IMR-90 (cell line): Measurements from ENCODE around the gene GRK2. TPM values are rescaled to one million over a fixed set of nuclear protein-coding genes. Genes with fewer than 3 reads are reported as not detected.

ENCODE experiments used
- ATAC-seq: fragments of 200-7000 bp; cut with Tn5 transposase; 2 replicates; pipeline ENCODE4 v1.9.1; 2020; ENCODE audit warnings: low read depth, mild to moderate bottlenecking, moderate library complexity
- BruUV-seq: library from RNA; stranded (reverse); fragments of 400-500 nt; replicated peaks from 2 replicates; lab custom pipeline; 2021; lab: Mats Ljungman, UMichigan
- CTCF ChIA-PET: fragments of 300-600 bp; formaldehyde crosslinking; extraction: SDS; loops from one replicate; lab custom pipeline; 2021; ENCODE audit warnings: antibody characterized with exemption; lab: Yijun Ruan, JAX
- POLR2A ChIA-PET: fragments of 300-600 bp; sonication (Branson Sonifier 250); formaldehyde crosslinking; loops from one replicate; lab custom pipeline; 2022; ENCODE audit warnings: antibody characterized with exemption; ENCODE audit not compliant: unreplicated experiment; lab: Charles Lee
- DNase-seq: peaks from one replicate; pipeline ENCODE4 v3.0.0; 2013
- H2AFZ ChIP-seq: replicated peaks from 2 replicates; pipeline ENCODE3; 2013; ENCODE audit warnings: low read length, mild to moderate bottlenecking; ENCODE audit not compliant: poor library complexity
- H2AK5ac ChIP-seq: 2 replicates; pipeline ENCODE4 v1.6.1; 2013; ENCODE audit warnings: low read depth, low read length, inconsistent platforms
- H2AK9ac ChIP-seq: replicated peaks from 2 replicates; pipeline ENCODE3; 2013; ENCODE audit warnings: mild to moderate bottlenecking, low read depth, low read length, moderate library complexity; ENCODE audit not compliant: poor library complexity
- H2BK120ac ChIP-seq: 2 replicates; pipeline ENCODE4 v1.6.1; 2013; ENCODE audit warnings: low read depth, low read length, inconsistent platforms
- H2BK15ac ChIP-seq: 3 replicates; pipeline ENCODE4 v1.6.1; 2013; ENCODE audit warnings: low read depth, low read length, inconsistent platforms
- H2BK20ac ChIP-seq: 2 replicates; pipeline ENCODE4 v1.6.1; 2013; ENCODE audit warnings: low read depth, mild to moderate bottlenecking, inconsistent platforms, low read length, moderate library complexity
- H2BK5ac ChIP-seq: 2 replicates; pipeline ENCODE4 v1.6.1; 2013; ENCODE audit warnings: mild to moderate bottlenecking, low read depth, low read length, inconsistent platforms; ENCODE audit not compliant: poor library complexity, severe bottlenecking
- H3K14ac ChIP-seq: replicated peaks from 2 replicates; pipeline ENCODE4 v1.6.1; 2013; ENCODE audit warnings: low read depth, low read length, inconsistent platforms
- H3K18ac ChIP-seq: 2 replicates; pipeline ENCODE4 v1.6.1; 2013; ENCODE audit warnings: low read depth, low read length, control low read depth
- H3K23ac ChIP-seq: 2 replicates; pipeline ENCODE4 v1.6.1; 2013; ENCODE audit warnings: low read depth, low read length, inconsistent platforms
- H3K27ac ChIP-seq: 2 replicates; pipeline ENCODE4 v1.5.1; 2013; ENCODE audit warnings: mild to moderate bottlenecking, control low read depth, low read length; ENCODE audit not compliant: insufficient read depth
- H3K27me3 ChIP-seq: 2 replicates; pipeline ENCODE4 v1.6.1; 2013; ENCODE audit warnings: low read length; ENCODE audit not compliant: control insufficient read depth, insufficient read depth
- H3K36me3 ChIP-seq: 2 replicates; pipeline ENCODE4 v1.6.1; 2013; ENCODE audit warnings: low read length, mixed read lengths; ENCODE audit not compliant: control insufficient read depth, insufficient read depth
- H3K4ac ChIP-seq: 2 replicates; pipeline ENCODE4 v1.6.1; 2013; ENCODE audit warnings: low read depth, low read length, inconsistent platforms
- H3K4me1 ChIP-seq: 2 replicates; pipeline ENCODE4 v1.6.1; 2013; ENCODE audit warnings: low read length, mixed read lengths; ENCODE audit not compliant: control insufficient read depth, insufficient read depth
- H3K4me2 ChIP-seq: 2 replicates; pipeline ENCODE4 v1.6.1; 2013; ENCODE audit warnings: low read depth, mild to moderate bottlenecking, control low read depth, low read length, moderate library complexity
- H3K4me3 ChIP-seq: 2 replicates; pipeline ENCODE4 v1.5.1; 2013; ENCODE audit warnings: low read depth, mild to moderate bottlenecking, control low read depth, low read length, moderate library complexity; ENCODE audit not compliant: insufficient read depth
- H3K56ac ChIP-seq: 2 replicates; pipeline ENCODE4 v1.6.1; 2013; ENCODE audit warnings: low read length, inconsistent platforms; ENCODE audit not compliant: insufficient read depth; ENCODE audit errors: extremely low read depth
- H3K79me1 ChIP-seq, 2 experiments: 2 replicates each; pipeline ENCODE4 v1.6.1; 2013; ENCODE audit warnings: low read length in 2 of 2, inconsistent platforms in 1 of 2, low read depth in 1 of 2
- H3K9ac ChIP-seq: 2 replicates; pipeline ENCODE4 v1.6.1; 2013; ENCODE audit warnings: low read depth, low read length, control low read depth
- H3K9me1 ChIP-seq: 2 replicates; pipeline ENCODE4 v1.6.1; 2013; ENCODE audit warnings: low read length, inconsistent platforms; ENCODE audit not compliant: insufficient read depth
- H3K9me3 ChIP-seq: 2 replicates; pipeline ENCODE4 v1.6.1; 2013; ENCODE audit warnings: low read length; ENCODE audit not compliant: control insufficient read depth, insufficient read depth
- H4K20me1 ChIP-seq: 2 replicates; pipeline ENCODE4 v1.6.1; 2013; ENCODE audit warnings: low read length, inconsistent platforms; ENCODE audit not compliant: insufficient read depth
- H4K5ac ChIP-seq: 2 replicates; pipeline ENCODE4 v1.6.1; 2013; ENCODE audit warnings: mild to moderate bottlenecking, low read depth, low read length, control low read depth
- H4K8ac ChIP-seq, 2 experiments: 2 replicates each; pipeline ENCODE4 v1.6.1; 2013; ENCODE audit warnings: low read depth in 2 of 2, low read length in 2 of 2, control low read depth in 1 of 2, inconsistent platforms in 1 of 2
- H4K91ac ChIP-seq: 2 replicates; pipeline ENCODE4 v1.6.1; 2013; ENCODE audit warnings: low read depth, low read length, inconsistent platforms; ENCODE audit not compliant: insufficient read depth
- BHLHE40 ChIP-seq: fragments of 150-350 bp; IDR thresholded peaks from 2 replicates; pipeline ENCODE4 v1.6.1; 2016; ENCODE audit warnings: mild to moderate bottlenecking, low read depth, low read length
- FOS ChIP-seq: fragments of 150-350 bp; IDR thresholded peaks from 2 replicates; pipeline ENCODE4 v1.6.1; 2016; ENCODE audit warnings: low read depth, low read length
- MAZ ChIP-seq: IDR thresholded peaks from 2 replicates; pipeline ENCODE4 v1.6.1; 2012; ENCODE audit warnings: low read depth, mild to moderate bottlenecking, low read length, improper control_type of control experiment, moderate library complexity, borderline replicate concordance
- NFE2L2 ChIP-seq: fragments of 150-350 bp; IDR thresholded peaks from 2 replicates; pipeline ENCODE4 v1.6.1; 2016; ENCODE audit warnings: low read depth, mild to moderate bottlenecking, low read length
- POLR2A ChIP-seq: IDR thresholded peaks from 2 replicates; pipeline ENCODE4 v1.6.1; 2012; ENCODE audit warnings: mild to moderate bottlenecking, low read depth, low read length
- RAD21 ChIP-seq: IDR thresholded peaks from 2 replicates; pipeline ENCODE4 v1.6.1; 2012; ENCODE audit warnings: low read length, improper control_type of control experiment
- RCOR1 ChIP-seq: IDR thresholded peaks from 2 replicates; pipeline ENCODE4 v1.6.1; 2012; ENCODE audit warnings: mild to moderate bottlenecking, low read length, improper control_type of control experiment; ENCODE audit not compliant: insufficient replicate concordance
- RFX5 ChIP-seq: IDR thresholded peaks from 2 replicates; pipeline ENCODE4 v1.8.0; 2012; ENCODE audit warnings: low read depth, mild to moderate bottlenecking, low read length, moderate library complexity
- USF2 ChIP-seq: fragments of 150-350 bp; IDR thresholded peaks from 2 replicates; pipeline ENCODE4 v1.6.1; 2017; ENCODE audit warnings: mild to moderate bottlenecking, antibody characterized with exemption, low read length, low read depth
- WGBS, 2 experiments: methylation state at CpG; one replicate each; pipeline versions ENCODE4 v1.1.5 to v1.1.7; 2013; ENCODE audit warnings: missing lambda C conversion rate in 2 of 2; ENCODE audit not compliant: insufficient read length in 1 of 2; ENCODE audit errors: extremely low coverage in 2 of 2; 5-methylcytosine and 5-hydroxymethylcytosine counted together
- dilution Hi-C: fragments of 300-500 bp; cut with HindIII; formaldehyde crosslinking; loops from one replicate; pipeline ENCODE4 v1.14.3; 2018; ENCODE audit warnings: low sequenced_read_pairs; ENCODE audit not compliant: unreplicated experiment
- in situ Hi-C: fragments of 300-500 bp; cut with MboI; formaldehyde crosslinking; loops from 3 replicates; pipeline ENCODE4 v1.14.3; 2019; ENCODE audit warnings: low sequenced_read_pairs, inconsistent platforms, mixed read lengths
- intact Hi-C: fragments of 100-400 bp; cut with micrococcal nuclease; formaldehyde crosslinking; loops from 2 replicates; pipeline ENCODE4 v1.10.0; 2022
- polyA plus RNA-seq, 3 experiments: library from polyadenylated mRNA; depleted of rRNA; stranded (reverse); fragments of >200 nt; gene quantifications; 2 replicates each; pipeline ENCODE4 v1.2.3, GENCODE V29; 2012; ENCODE audit warnings: low replicate concordance in 1 of 3
- total RNA-seq: library from RNA; depleted of rRNA; stranded (reverse); fragments of >200 nt; gene quantifications from 2 replicates; pipeline ENCODE4 v1.2.3, GENCODE V29; 2012

The GRK2 gene
- total and polyA plus RNA-seq, 2 of the 4 experiments (the other 2 are of a cell fraction), result 26.7 to 41.8 TPM

DNA sequence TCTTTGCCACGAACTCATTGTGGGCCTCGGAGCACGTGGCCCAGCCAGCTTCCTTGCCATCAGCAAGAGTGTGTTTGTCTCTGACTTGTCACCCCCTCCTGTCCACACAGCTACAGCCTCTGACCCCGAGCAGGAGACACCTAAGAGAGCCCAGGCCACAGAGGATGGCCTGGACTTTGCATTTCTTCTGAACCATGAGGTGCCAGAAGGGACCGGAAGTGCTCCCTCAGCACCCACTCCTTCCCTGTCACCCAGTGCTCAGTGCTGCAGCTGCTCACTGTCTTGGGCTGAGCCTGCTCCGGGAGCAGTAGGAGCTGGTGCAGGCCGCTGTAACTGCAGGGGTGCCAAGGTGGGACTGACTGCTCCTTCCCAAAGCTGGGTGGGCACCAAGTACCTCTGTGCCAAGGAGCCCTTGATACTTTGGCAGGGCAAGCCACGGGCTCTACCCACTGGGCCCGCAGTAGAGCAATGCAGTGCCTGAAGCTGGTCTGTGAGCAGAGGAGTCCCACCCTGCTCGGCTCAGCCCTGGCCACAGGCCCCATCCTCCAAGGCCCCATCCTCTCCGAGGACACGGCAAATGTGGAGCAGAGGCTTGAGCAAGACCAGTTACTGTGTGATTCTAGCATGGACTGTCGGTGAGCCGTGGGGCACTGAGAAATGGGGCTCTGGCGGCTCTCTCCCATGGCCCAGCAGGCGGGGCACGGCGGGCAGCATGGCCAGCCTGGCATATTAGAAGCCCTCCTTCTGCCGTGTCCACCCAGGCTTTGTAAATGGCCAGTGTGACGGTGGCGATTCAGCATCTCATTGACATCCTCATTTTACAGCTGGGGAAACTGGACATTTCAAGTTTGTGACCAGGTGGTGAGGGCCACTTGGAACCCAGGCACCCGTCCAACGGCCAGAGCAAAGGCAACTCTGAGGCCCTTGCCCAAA lies 6.3 kb downstream of the GRK2 start:
- whole genome bisulfite sequencing, 2 experiments, result 91% methylated on average over 11 of the region's 23 CpGs; no CpG with 5 or more reads in 1 of the 2 experiments
- peak overlapping the region; percentile 43 for H3K14ac ChIP-seq
- peaks cover 27 to 100% of the 10 kb centered on the region in 2 experiments; a peak in 3 of 4 replicates for H3K79me1 ChIP-seq
- H3K9me1 ChIP-seq, result peaks cover 36% of the 10 kb centered on the region
- in situ Hi-C loops (no loop called here), dilution Hi-C loops (no loop called here), intact Hi-C loops (no loop called here)
- no peak overlapping the region for H3K18ac ChIP-seq
- H3K36me3 ChIP-seq, result peaks cover 9% of the 10 kb centered on the region; the same call in 1 of the 2 replicates
- CTCF ChIA-PET, result no interaction called here
- H3K9me3 ChIP-seq, result no peaks in the 10 kb centered on the region
- H3K27me3 ChIP-seq, result no peaks in the 10 kb centered on the region
- no peak overlapping the region for H4K5ac ChIP-seq
- no peak for DNase-seq
- H3K4me3 ChIP-seq, result no peak overlapping the region
- H3K23ac ChIP-seq, result peak overlapping the region; percentile 76; the same call in 1 of the 2 replicates
- peak overlapping the region; percentile 72 to 93; a peak in 2 of 4 replicates for H4K8ac ChIP-seq
- no peak for TF ChIP-seq BHLHE40
- no peak for TF ChIP-seq RCOR1
- TF ChIP-seq NFE2L2, result no peak
- TF ChIP-seq RAD21, result no peak
- TF ChIP-seq MAZ, result no peak
- TF ChIP-seq POLR2A, result no peak
- TF ChIP-seq USF2, result no peak
- TF ChIP-seq RFX5, result no peak
- TF ChIP-seq FOS, result no peak
- BruUV-seq, result no TSS peak
- H2AFZ ChIP-seq, result no peak overlapping the region
- no peak overlapping the region for H2BK15ac ChIP-seq
- peaks cover 39% of the 10 kb centered on the region for H4K20me1 ChIP-seq
- H2BK120ac ChIP-seq, result peak overlapping the region; percentile 92
- peak overlapping the region; percentile 86 for H2AK5ac ChIP-seq
- H3K4me2 ChIP-seq, result no peak overlapping the region
- peak overlapping the region; percentile 39 for H2BK20ac ChIP-seq
- H3K4ac ChIP-seq, result peak overlapping the region; percentile 95
- H4K91ac ChIP-seq, result peak overlapping the region; percentile 97
- no peak for ATAC-seq
- peak overlapping the region; percentile 36 for H3K27ac ChIP-seq
- POLR2A ChIA-PET, result no interaction called here
- peak overlapping the region; percentile 14 for H2BK5ac ChIP-seq
- peaks cover 41% of the 10 kb centered on the region for H3K4me1 ChIP-seq
- H2AK9ac ChIP-seq, result peak overlapping the region; percentile 86
- H3K9ac ChIP-seq, result no peak overlapping the region
- H3K56ac ChIP-seq, result no peak overlapping the region
